ENCODE results near the gene FIBP. TPM values are rescaled to one million over a fixed set of nuclear protein-coding genes. Genes with fewer than 3 reads are reported as not detected.

Gene FIBP
- 79.3 and 89.3 TPM in 2 replicates for total RNA-seq (2014; rRNA removed; shearing (Covaris generic))

- DNase-seq (ENCODE audit: low spot score): peak; percentile 98
- in situ Hi-C loops (cut with HindIII; ENCODE audit: low sequenced_read_pairs): no loop called here
Observed at GRCh38 chr11:65888163-65888814, at the start of gene FIBP. Gene FIBP, minus strand, starts transcription at chr11:65888471. Its CDS starts 53 bp downstream, at chr11:65888418.

DNA sequence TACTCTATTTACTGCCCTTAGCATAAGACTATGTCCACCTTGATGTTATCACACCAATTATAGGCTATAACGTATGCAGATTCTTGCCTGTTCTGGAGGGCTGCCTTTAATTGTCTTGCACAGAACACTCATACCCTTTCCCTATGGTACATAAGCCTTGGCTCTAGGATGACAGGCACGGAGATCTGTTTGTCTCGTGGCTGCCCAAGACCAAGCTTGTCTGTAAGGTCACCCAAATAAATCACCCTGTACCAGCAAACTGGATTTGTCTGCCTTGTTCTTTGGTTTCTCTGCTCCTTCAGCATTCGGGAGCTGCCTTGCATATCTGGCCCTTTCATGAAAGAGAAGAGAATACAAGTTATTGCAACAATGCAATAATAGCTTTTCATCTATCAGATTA is 49.5 kb upstream of the FIBP start:
- in situ Hi-C loops (cut with HindIII; ENCODE audit: low sequenced_read_pairs): no loop called here
- no peak for DNase-seq (ENCODE audit: low spot score)

DNA sequence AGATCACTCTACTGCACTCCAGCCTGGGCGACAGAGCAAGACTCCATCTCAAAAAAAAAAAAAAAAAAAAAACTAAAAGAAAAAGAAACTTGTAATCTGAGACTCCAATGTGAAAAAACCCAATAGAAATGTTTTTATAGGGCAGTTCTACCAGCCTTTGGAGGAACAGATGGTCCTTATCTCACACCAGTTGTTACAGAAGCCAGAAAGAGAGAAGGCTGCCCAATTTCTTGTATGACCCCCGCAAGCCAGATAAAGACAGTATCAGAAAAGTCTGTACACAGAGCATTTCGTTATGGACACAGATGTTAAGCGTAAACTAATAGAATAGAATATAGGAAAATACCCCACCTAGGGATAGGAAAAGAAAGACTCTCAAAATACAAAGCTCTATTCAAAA is 45.7 kb upstream of the FIBP start:
- in situ Hi-C loops (cut with HindIII; ENCODE audit: low sequenced_read_pairs): no loop called here
- peak; percentile 72 for DNase-seq (ENCODE audit: low spot score)

DNA sequence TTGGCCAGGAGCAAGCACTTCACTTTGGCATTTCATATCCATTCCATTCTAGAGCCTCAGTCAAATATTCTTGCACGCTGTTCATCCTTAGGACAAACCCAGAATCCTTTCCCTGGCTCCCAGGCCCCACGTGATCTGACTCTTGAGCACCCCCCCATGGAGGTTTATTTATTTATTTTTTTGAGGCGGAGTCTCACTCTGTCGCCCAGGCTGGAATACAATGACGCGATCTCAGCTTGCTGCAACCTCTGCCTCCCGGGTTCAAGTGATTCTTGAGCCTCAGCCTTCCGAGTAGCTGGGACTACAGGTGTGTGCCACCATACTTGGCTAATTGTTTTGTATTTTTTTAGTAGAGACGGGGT is 44.3 kb upstream of the FIBP start:
- no peak for DNase-seq (ENCODE audit: low spot score)
- in situ Hi-C loops (cut with HindIII; ENCODE audit: low sequenced_read_pairs): no loop called here

- DNase-seq (ENCODE audit: low spot score): no peak
- in situ Hi-C loops (cut with HindIII; ENCODE audit: low sequenced_read_pairs): no loop called here
Observed at GRCh38 chr11:65931773-65932557, 43.7 kb upstream of the FIBP start.

- DNase-seq (ENCODE audit: low spot score): no peak
- in situ Hi-C loops (cut with HindIII; ENCODE audit: low sequenced_read_pairs): no loop called here
Observed at GRCh38 chr11:65928667-65929066, 40.4 kb upstream of the FIBP start.

- DNase-seq (ENCODE audit: low spot score): no peak
- in situ Hi-C loops (cut with HindIII; ENCODE audit: low sequenced_read_pairs): no loop called here
Observed at GRCh38 chr11:65927904-65928397, 39.7 kb upstream of the FIBP start.

- in situ Hi-C loops (cut with HindIII; ENCODE audit: low sequenced_read_pairs): no loop called here
- DNase-seq (ENCODE audit: low spot score): no peak
Observed at GRCh38 chr11:65925397-65925796, 37.1 kb upstream of the FIBP start.

- no peak for DNase-seq (ENCODE audit: low spot score)
- in situ Hi-C loops (cut with HindIII; ENCODE audit: low sequenced_read_pairs): no loop called here
Observed at GRCh38 chr11:65922565-65922964, 34.3 kb upstream of the FIBP start.

- in situ Hi-C loops (cut with HindIII; ENCODE audit: low sequenced_read_pairs): no loop called here
Observed at GRCh38 chr11:65921876-65922275, 33.6 kb upstream of the FIBP start.

DNA sequence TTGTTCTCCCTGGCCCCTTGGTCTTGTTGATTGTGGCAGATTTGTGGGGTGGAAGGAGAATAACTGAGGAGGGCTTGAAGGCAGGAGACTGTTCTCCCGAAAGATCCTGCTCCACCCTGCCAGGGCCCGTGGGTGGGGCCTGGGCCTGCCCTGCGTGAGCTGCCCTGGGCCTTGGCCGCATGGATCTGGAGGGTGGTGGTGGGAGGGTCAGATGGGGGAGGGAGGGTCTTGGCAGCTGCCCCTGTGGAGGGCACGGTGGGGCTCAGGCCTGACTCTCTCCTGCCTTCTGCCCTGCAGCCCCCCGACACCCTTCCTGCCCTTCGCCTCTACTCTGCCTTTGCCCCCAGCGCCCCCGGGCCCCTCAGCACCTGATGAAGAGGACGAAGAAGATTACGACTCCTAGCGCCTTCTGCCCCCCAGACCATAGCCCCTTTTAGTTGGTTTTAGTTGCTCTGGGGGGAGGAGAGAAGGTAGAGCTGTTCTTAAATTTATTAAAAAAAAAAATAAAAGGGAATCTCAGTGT is 32.8 kb upstream of the FIBP start:
- in situ Hi-C loops (cut with HindIII; ENCODE audit: low sequenced_read_pairs): no loop called here
- no peak for DNase-seq (ENCODE audit: low spot score)

More at GRCh38 chr11:65921876-65922275, 33.6 kb upstream of the FIBP start:
- DNase-seq (ENCODE audit: low spot score): no peak

DNA sequence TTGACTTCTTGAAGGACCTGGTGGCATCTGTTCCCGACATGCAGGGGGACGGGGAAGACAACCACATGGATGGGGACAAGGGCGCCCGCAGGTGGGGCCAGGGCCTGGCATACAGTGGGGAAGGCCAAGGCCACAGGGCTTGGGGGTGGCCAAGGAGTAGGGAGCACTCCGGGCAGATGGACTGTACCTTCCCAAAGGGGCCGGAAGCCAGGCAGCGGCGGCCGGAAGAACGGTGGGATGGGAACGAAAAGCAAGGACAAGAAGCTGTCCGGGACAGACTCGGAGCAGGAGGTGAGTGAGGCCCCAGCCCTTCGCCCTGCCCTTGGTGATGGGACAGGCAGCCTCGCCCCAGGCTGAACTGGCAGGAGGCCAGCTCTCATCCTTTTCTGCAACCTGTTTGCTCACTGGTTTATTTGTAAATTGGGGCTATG is 32.1 kb upstream of the FIBP start:
- DNase-seq (ENCODE audit: low spot score): no peak

GRCh38 chr11:65919573-65920371 is 31.5 kb upstream of the FIBP start:
- in situ Hi-C loops (cut with HindIII; ENCODE audit: low sequenced_read_pairs): no loop called here

More for the DNA sequence above, 32.1 kb upstream of the FIBP start:
- in situ Hi-C loops (cut with HindIII; ENCODE audit: low sequenced_read_pairs): no loop called here

DNA sequence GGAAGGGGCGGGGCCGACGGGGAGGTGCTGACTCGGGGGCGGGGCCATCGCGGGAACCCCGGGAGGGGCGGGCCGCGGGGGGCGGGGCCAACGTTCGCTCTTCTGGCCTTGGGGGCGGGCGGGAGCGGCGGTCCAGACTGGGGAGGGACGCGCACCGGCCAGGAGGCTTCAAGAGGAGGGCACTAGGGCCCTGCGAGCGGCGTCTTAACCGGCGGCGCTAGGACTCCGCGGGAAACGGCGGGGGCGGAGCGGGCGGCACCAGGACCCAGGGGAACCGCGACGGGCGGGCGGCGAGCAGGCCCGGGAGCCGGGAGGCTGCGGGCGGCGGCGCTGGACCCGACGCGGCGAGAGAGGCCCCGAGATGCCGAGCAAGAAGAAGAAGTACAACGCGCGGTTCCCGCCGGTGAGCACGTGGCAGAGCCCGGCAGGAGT is 30.9 kb upstream of the FIBP start, which contains the start of gene DRAP1:
DRAP1 (plus strand) TSS at position 286 of the 432 bp plus-strand sequence; CDS start at position 362, 76 bp downstream.
- DNase-seq (ENCODE audit: low spot score): peak; percentile 99
- in situ Hi-C loops (cut with HindIII; ENCODE audit: low sequenced_read_pairs): no loop called here

More at GRCh38 chr11:65919573-65920371, 31.5 kb upstream of the FIBP start:
- peak; percentile 33 for DNase-seq (ENCODE audit: low spot score)

DNA sequence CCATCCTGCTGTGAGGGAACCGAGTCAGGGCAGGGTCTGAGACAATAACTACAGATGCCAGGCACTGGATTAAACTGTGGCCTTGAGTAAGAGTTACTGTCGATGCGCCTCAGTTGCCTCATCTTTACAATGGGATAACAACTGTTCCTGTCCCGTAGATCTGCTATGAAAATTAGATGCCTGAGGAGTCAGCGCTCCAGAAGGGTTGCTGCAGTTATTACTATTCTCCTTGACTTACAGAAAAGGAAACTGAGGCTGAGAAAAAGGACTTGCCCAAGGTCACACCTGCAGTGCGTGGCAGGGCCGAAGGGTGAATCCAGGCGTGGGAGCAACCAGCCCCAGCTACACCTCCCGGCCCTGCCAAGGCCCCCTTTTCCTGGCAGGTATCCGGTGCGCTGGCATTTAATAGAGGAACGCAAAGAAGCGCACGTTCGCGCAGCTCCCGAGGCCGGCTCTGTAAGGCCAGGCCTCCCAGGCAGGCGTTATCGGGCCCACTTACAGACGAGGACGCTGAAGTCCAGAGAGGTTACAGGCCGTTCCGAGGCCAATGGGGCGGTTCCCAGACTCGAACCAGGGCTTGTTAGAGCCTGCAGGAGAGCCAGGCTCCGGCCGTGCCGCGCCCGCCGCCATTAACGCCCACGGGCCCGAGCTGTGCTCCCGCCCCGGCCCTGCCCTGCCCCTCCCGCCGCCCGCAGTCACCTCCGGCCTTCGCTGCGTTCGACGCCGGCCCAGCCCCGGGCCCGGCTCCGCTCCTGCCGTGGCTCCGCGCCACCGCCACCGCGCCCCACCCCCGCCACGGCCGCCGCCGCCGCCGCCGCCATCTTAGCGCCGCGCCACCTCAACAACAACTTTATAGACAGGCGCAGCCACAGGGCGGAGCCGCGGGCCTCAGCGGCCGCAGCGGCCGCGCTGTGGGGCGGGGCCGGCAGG is 30.2 kb upstream of the FIBP start, which contains the start of gene C11orf68:
C11orf68 (minus strand) TSS at position 852 of the 930 bp plus-strand sequence; CDS start at position 821, 31 bp downstream.
- in situ Hi-C loops (cut with HindIII; ENCODE audit: low sequenced_read_pairs): no loop called here
- DNase-seq (ENCODE audit: low spot score): peak; percentile 36

DNA sequence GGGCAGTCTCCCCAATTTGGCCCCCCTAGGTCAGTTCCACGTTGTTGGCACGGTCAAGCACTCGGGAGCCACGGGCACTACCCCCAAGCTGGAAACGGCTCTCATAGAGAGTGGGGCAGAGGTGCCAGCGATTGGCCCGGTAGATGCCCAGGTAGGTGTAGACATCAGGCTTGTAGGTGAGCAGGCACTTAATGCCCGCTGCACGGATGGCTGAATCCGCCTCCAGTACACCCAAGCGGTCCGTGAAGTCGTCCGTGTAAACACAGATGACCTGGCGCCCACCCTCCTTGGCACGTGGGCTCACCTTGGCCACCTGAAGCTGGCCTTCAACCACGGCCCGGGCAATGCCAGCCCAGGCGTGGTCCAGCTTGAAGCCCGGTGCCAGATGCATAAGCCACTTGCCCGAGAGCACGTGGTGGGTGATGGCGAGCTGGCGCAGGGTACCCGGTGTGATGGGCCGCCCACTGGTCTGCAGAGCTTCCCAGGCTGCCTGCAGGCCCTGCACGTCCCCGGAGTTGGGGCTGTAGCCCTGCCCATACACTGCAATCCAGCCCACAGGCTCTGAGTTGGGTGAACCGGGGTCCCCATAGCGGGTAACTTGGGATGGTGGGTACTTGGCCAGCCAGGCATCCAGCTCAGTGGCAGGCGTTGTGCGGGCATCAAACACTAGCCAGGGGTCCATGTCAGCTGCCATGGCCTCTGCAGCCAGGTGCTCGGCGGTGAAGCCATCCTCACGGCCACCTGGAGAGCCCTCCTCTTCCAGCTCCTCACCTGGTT is 29.4 kb upstream of the FIBP start:
- no peak for DNase-seq (ENCODE audit: low spot score)
- in situ Hi-C loops (cut with HindIII; ENCODE audit: low sequenced_read_pairs): no loop called here

DNA sequence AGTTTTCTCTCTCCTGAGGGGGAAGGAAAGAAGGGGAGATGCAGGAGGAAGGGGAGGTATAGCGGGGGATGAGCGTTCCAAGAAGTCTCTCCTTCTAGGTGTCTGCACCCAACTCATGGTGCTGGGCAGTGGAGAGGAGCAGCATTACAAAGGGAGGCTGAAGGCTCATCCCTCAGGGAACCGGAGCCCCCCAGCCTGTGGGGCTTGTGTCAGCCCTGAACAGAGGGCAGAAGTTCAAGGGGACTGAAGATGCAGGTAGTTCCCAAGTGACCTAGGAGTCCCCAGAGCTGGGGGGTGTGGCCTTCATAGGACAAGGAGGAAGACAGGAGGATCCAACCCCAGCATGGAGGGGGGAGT is 28.8 kb upstream of the FIBP start:
- DNase-seq (ENCODE audit: low spot score): no peak
- in situ Hi-C loops (cut with HindIII; ENCODE audit: low sequenced_read_pairs): no loop called here

Data from G401 (cell line).